Aorta (tissue), 5 donors: ENCODE measurements around the gene COG4. TPM values are rescaled to one million over a fixed set of nuclear protein-coding genes. Genes with fewer than 3 reads are reported as not detected.
A peak's percentile ranks its signal among the peaks of the same experiment; 100 is the strongest.

Source experiments
- ATAC-seq: fragments of 200-7000 bp; cut with Tn5 transposase; one replicate; pipeline ENCODE4 v1.9.1; 2022; ENCODE audit warnings: moderate library complexity; ENCODE audit not compliant: low FRiP score
- DNase-seq, 2 donors: peaks; one replicate each; pipeline ENCODE4 v3.0.0-alpha.2; 2020
- H3K27ac ChIP-seq, 2 donors: one replicate each; pipeline ENCODE4 v1.5.1; 2013; ENCODE audit warnings: low read length in 2 of 2, mild to moderate bottlenecking in 2 of 2, moderate library complexity in 2 of 2, control low read depth in 1 of 2, inconsistent platforms in 1 of 2, low read depth in 1 of 2
- H3K27me3 ChIP-seq, 2 donors: one replicate each; pipeline ENCODE4 v1.6.1; 2013; ENCODE audit warnings: control low read depth in 1 of 2, low read length in 1 of 2, mild to moderate bottlenecking in 1 of 2, moderate library complexity in 1 of 2; ENCODE audit not compliant: insufficient read depth in 2 of 2, control insufficient read depth in 1 of 2
- H3K36me3 ChIP-seq, 2 donors: one replicate each; pipeline ENCODE4 v1.6.1; 2013; ENCODE audit warnings: control low read depth in 1 of 2, low read length in 1 of 2, mild to moderate bottlenecking in 1 of 2; ENCODE audit not compliant: insufficient read depth in 2 of 2, control insufficient read depth in 1 of 2
- H3K4me1 ChIP-seq, 2 donors: one replicate each; pipeline ENCODE4 v1.6.1; 2013; ENCODE audit warnings: low read length in 2 of 2, control low read depth in 1 of 2, mild to moderate bottlenecking in 1 of 2, moderate library complexity in 1 of 2; ENCODE audit not compliant: insufficient read depth in 2 of 2, control insufficient read depth in 1 of 2
- H3K4me3 ChIP-seq, 2 donors: one replicate each; pipeline ENCODE4 v1.5.1; 2013; ENCODE audit warnings: low read length in 2 of 2, control low read depth in 1 of 2, mild to moderate bottlenecking in 1 of 2
- H3K9me3 ChIP-seq: one replicate; pipeline ENCODE4 v1.6.1; 2013; ENCODE audit warnings: mild to moderate bottlenecking, low read length; ENCODE audit not compliant: control insufficient read depth
- WGBS, 2 donors: extraction: QIAGEN DNeasy Blood & Tissue Kit; methylation state at CpG; one replicate each; pipeline ENCODE4 v1.1.7; 2013; 5-methylcytosine and 5-hydroxymethylcytosine counted together
- intact Hi-C, 2 donors: fragments of 100-400 bp; cut with DNase I; formaldehyde crosslinking; loops; one replicate each; pipeline versions ENCODE4 v1.14.2 to v1.15.0; 2022
- polyA plus RNA-seq, 2 donors: library from polyadenylated mRNA; stranded (reverse); fragments of 200-250 nt; gene quantifications; one replicate each; pipeline ENCODE4 v1.2.3, GENCODE V29; 2013
- total RNA-seq, 2 donors: library from RNA; stranded (reverse); fragmentation: NEBNext Ultra II Directional; extraction: Animal tissue kit (Norgen Biotek cat#: 25700); gene quantifications; one replicate each; pipeline ENCODE4 v1.2.1, GENCODE V29; 2021
- donor health status: healthy with polysubstance abuse.
- donor health status: Bipolar disorder and iron deficiency.
- donor health status: DM: no; HTN: no; CAD: no.
- donor health status: DM: no; HTN: no; CAD: no.
- donor health status: DM: yes; HTN: yes; CAD: no.

The COG4 gene
- total and polyA plus RNA-seq, 4 donors: 18.2 to 96.2 (median 40.1) TPM

DNA sequence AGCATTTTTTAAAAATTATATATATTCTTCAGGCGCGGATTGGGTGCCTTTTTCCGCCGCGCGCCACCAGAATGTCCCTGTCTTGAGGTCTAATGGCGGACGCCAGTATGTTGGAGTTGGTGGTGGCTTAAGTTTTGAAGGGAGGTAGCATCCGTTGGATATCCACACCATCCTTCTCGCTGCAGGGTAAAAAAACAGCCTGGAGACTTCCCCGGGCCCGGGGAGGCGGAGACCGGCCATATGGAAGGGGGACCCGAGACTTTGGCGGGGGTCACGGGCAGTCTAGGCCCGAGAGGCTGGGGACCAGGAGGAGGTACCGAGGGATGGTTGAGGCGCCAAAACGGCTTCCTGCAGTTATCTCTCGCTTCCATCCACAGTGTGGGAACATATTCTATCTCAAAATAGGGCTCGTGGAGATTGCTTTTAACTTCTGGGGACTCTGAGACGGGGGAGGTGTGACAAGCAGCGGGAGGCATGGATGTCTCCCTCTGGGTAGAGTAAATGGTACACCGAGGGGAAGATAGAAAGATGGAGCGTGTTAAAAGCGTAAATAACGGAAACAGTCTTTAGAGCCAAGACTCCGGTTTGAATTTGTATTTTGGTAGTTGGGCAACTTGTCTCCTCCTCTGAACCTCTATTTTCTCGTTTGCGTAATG is 517 bp upstream of the COG4 start, which contains the start of gene SF3B3:
SF3B3 (plus strand) TSS at position 74 of the 656 bp plus-strand sequence. CDS start 2,841 bp downstream, outside the sequence.
- intact Hi-C loops: loop anchor here in 1 of 2 donors (2.0 to 10.0 kb wide), 3 partner anchors 129 to 251 kb away; no protein-coding TSS in a partner anchor

DNA sequence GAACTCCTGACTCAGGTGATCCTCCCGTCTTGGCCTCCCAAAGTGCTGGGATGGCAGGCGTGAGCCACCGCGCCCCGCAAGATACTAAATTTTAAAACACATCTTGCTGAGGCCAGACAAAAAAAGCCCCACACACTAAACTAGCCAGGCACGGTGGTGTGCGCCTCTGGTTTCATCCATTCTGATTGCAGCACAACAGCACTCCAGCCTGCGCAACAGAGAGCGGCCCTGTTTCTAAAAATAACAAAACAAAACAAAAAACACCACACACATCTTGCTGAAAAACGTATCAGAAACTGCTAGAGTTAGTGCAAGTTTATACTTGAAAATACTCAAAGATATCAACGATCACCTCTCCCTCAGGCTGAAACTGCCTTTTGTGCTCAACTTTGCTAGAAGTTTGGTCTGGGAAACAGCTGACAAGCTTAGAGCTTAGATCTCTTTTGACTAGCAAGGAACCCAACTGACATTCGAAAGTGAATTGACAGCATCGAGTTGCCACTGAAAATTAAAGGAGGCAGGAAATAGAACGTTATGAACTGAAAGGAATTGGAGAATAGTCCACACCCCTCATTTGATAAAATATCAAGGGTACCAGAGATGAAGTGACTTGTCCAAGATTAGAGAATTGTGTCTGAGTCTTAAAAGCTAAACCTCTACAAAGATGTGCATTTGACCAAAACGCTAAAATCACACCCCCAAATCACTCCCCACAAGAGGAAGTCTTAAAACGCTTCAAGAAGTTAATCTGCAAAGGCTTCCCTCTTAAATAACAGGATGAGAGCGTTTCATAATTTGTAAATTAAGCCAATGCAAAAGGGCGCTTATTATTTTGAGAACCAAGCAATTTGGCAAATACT is 908 bp downstream of the COG4 start:
- no peak for DNase-seq
- no peak for ATAC-seq
- H3K36me3 ChIP-seq: no peaks in the 10 kb centered on the region
- intact Hi-C loops: loop anchor here in 1 of 2 donors (5.0 to 10.0 kb wide), 2 partner anchors 140 to 252 kb away; no protein-coding TSS in a partner anchor
- peaks cover 0 to 5% of the 10 kb centered on the region in 2 donors for H3K4me1 ChIP-seq
- H3K9me3 ChIP-seq: no peaks in the 10 kb centered on the region
- 41% methylated on average over 18 of the region's 18 CpGs for WGBS, 2 donors
- H3K27me3 ChIP-seq: no peaks in the 10 kb centered on the region
- no peak overlapping the region for H3K27ac ChIP-seq
- H3K4me3 ChIP-seq: peak overlapping the region; percentile 77 to 94

More for the DNA sequence above, 517 bp upstream of the COG4 start, which contains the start of gene SF3B3:
- WGBS, 2 donors: 0 to 1% methylated on average over 32 of the region's 32 CpGs
- ATAC-seq: peak; percentile 91
- H3K9me3 ChIP-seq: no peaks in the 10 kb centered on the region
- H3K4me3 ChIP-seq: peak within 1 kb of the TSS; percentile 85 to 94
- no peaks in the 10 kb centered on the region for H3K27me3 ChIP-seq
- H3K4me1 ChIP-seq: peaks cover 0 to 5% of the 10 kb centered on the region in 2 donors
- peaks cover 0 to 2% of the 10 kb centered on the region in 2 donors for H3K36me3 ChIP-seq
- H3K27ac ChIP-seq: peak within 1 kb of the TSS; percentile 75 to 77
- peak; percentile 77 to 87 for DNase-seq

DNA sequence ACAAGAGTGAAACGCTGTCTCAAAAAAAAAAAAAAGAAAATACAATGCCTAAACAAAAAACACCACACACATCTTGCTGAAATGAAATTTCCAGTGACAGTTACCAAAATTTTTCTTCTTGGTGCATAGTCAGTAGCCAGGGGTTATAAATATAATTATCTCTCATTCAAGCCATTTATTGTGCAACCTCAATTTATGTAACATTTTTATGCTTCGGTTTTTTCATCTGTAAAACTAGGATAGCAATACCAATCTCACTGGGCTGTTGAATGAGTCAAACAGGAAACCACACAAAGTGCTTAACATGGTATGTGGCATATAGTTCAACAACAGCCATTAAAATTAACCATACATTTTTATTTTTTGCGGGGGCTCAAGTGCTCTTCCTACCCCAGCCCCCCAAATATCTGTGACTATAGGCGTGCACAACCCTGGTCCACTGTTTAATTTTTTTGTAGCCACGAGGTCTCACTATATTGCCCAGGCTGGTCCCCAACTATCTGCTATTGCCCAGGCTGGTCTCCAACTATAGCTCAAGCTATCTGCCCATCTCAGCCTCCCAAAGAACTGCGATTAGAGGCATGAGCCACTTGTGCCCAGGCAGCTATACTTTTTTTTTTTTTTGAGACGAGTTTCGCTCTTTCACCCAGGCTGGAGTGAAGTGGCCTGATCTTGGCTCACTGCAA is 2.6 kb downstream of the COG4 start:
- Histone ChIP-seq H3K27me3 (no peaks in the 10 kb centered on the region), H3K36me3 (peaks cover 0 to 2% of the 10 kb centered on the region in 2 donors), H3K27ac (no peak overlapping the region), H3K4me3 (no peak overlapping the region), H3K9me3 (no peaks in the 10 kb centered on the region), H3K4me1 (peaks cover 0 to 5% of the 10 kb centered on the region in 2 donors)
- intact Hi-C loops: loop anchor here in 1 of 2 donors (5.0 to 10.0 kb wide), 2 partner anchors 138 to 254 kb away; no protein-coding TSS in a partner anchor
- ATAC-seq: no peak
- 82 to 83% methylated on average over 8 of the region's 8 CpGs for WGBS, 2 donors
- no peak for DNase-seq

DNA sequence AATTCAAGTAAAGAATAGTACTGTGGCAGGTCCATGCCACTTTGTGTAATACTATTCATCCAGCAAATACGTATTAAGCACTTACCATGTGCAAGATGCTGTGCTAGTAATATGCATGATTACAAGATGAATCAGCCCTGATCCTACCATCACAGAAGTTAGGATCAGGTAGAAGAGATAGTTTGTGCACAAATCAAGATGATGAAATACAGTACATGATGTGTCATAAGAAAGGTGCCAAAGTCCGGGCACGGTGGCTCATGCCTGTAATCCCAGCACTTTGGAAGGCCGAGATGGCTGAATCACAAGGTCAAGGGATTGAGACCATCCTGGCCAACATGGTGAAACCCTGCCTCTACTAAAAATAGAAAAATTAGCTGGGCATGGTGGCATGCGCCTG is 10.9 kb downstream of the COG4 start:
- no peaks in the 10 kb centered on the region for H3K4me1 ChIP-seq
- DNase-seq (no peak), ATAC-seq (no peak)
- intact Hi-C loops: no loop called here
- H3K36me3 ChIP-seq: peaks cover 8 to 19% of the 10 kb centered on the region in 2 donors
- H3K27me3 ChIP-seq: no peaks in the 10 kb centered on the region
- H3K27ac ChIP-seq: no peak overlapping the region
- WGBS, 2 donors: 84 to 89% methylated on average over 5 of the region's 5 CpGs
- no peak overlapping the region for H3K4me3 ChIP-seq
- no peaks in the 10 kb centered on the region for H3K9me3 ChIP-seq

DNA sequence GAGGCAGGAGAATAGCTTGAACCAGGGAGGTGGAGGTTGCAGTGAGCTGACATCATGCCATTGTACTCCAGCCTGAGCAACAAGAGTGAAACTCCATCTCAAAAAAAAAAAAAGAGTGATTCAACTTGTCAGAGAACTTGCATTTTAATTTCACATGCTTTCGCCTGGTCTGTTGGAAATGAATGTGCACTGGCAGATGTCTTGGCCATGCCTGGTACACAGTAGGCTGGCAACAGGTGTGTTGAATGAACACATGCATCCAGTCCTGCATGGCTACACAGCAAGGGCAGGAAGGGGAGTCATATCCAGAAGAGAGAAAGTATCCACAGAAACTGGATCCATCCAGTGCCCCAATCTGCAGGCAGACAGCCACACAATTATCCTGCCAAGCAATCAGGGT is 11.5 kb downstream of the COG4 start:
- WGBS, 2 donors: 100% methylated on average over 1 of the region's 1 CpG
- ATAC-seq: no peak

DNA sequence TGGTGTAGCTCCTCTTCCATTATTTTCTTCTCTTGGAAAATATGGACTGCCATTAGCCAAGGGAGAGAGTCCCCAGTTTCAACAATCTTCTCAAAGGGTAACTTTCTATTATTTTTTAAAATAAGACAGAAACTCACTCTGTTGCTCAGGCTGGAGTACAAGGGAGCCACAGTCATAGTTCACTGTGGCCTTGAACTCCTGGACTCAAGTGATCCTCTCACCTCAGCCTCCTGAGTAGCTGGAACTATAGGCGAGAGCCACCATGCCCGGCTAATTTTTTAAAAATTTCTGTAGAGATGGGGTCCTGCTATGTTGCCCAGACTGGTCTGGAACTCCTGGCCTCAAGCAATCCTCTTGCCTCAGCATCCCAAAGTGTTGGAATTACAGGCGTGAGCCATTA is 13.1 kb downstream of the COG4 start:
- peaks cover 6 to 19% of the 10 kb centered on the region in 2 donors for H3K36me3 ChIP-seq
- intact Hi-C loops: no loop called here
- H3K4me3 ChIP-seq: no peak overlapping the region
- no peak overlapping the region for H3K27ac ChIP-seq
- no peak for ATAC-seq
- H3K4me1 ChIP-seq: no peaks in the 10 kb centered on the region
- no peaks in the 10 kb centered on the region for H3K27me3 ChIP-seq
- H3K9me3 ChIP-seq: no peaks in the 10 kb centered on the region
- no peak for DNase-seq
- 92 to 96% methylated on average over 3 of the region's 3 CpGs for WGBS, 2 donors

More for the DNA sequence above, 11.5 kb downstream of the COG4 start:
- intact Hi-C loops: no loop called here
- Histone ChIP-seq H3K27ac (no peak overlapping the region), H3K27me3 (no peaks in the 10 kb centered on the region), H3K4me1 (no peaks in the 10 kb centered on the region), H3K36me3 (peaks cover 6 to 19% of the 10 kb centered on the region in 2 donors), H3K4me3 (no peak overlapping the region), H3K9me3 (no peaks in the 10 kb centered on the region)
- no peak for DNase-seq

DNA sequence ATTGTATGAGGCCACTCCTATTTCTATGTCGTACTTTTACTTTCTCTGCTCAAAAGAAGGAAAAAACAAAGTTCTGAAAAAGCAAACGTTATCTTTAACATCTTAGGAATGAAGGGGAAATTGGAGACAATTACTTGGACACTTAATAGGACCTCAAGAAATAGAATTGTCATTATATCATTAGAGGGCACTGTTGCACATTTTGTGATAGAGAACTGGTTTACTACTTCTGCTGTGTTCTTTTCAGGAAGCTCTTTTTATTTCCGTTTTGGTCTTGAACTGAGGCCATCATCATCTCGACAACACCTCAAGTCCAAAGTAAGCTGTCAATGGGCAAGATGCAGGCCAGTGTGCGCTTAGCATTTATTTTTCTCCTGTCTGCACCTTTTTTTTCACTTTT is 14.6 kb downstream of the COG4 start:
- H3K9me3 ChIP-seq: no peaks in the 10 kb centered on the region
- H3K27ac ChIP-seq: no peak overlapping the region
- no peak for DNase-seq
- no peaks in the 10 kb centered on the region for H3K4me1 ChIP-seq
- WGBS, 2 donors: 55 to 60% methylated on average over 5 of the region's 5 CpGs
- ATAC-seq: no peak
- H3K36me3 ChIP-seq: peaks cover 6 to 22% of the 10 kb centered on the region in 2 donors
- intact Hi-C loops: no loop called here
- H3K27me3 ChIP-seq: no peaks in the 10 kb centered on the region
- no peak overlapping the region for H3K4me3 ChIP-seq

DNA sequence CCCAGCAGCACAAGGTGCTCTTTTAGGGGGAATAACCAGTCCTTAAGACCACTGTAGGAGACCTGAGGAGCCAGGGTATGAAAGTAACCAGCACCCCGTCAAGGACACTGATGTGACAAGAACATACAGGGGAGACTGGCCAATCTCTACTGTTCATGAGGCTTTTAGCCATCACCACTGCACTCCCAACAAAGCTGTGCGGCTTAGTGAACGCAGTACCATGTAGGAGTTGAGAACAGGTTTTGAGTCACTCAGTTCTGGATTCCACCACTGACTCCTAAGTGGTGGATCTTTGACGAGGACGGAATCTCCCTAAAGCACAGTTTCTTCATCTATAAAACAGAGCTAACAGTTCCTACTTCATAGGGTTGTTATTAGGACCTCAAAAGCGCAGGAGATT is 26.8 kb downstream of the COG4 start:
- H3K27ac ChIP-seq: no peak overlapping the region
- no peak overlapping the region for H3K4me3 ChIP-seq
- no peaks in the 10 kb centered on the region for H3K27me3 ChIP-seq
- H3K36me3 ChIP-seq: peaks cover 5 to 18% of the 10 kb centered on the region in 2 donors
- no peak for DNase-seq
- no peaks in the 10 kb centered on the region for H3K9me3 ChIP-seq
- intact Hi-C loops: no loop called here
- 95% methylated on average over 6 of the region's 6 CpGs for WGBS, 2 donors
- H3K4me1 ChIP-seq: no peaks in the 10 kb centered on the region
- no peak for ATAC-seq
